Purkinje cell (primary cell): ENCODE data around the gene OR10V1. TPM values are rescaled to one million over a fixed set of nuclear protein-coding genes. Genes with fewer than 3 reads are reported as not detected.

Experiments
- polyA plus RNA-seq: library from polyadenylated mRNA; unstranded; fragments of >200 nt; fragmentation: Nextera tagmentation; gene quantifications from 2 replicates; pipeline ENCODE4 v1.2.1, GENCODE V29; 2014

Gene OR10V1, protein sequence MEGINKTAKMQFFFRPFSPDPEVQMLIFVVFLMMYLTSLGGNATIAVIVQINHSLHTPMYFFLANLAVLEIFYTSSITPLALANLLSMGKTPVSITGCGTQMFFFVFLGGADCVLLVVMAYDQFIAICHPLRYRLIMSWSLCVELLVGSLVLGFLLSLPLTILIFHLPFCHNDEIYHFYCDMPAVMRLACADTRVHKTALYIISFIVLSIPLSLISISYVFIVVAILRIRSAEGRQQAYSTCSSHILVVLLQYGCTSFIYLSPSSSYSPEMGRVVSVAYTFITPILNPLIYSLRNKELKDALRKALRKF
- polyA plus RNA-seq = not detected in 2 replicates

GRCh38 chr11:59713745-59714144 is at the start of gene OR10V1:
TSS of gene OR10V1 (minus strand) at chr11:59713845. CDS start at chr11:59713845, 0 bp downstream.

DNA sequence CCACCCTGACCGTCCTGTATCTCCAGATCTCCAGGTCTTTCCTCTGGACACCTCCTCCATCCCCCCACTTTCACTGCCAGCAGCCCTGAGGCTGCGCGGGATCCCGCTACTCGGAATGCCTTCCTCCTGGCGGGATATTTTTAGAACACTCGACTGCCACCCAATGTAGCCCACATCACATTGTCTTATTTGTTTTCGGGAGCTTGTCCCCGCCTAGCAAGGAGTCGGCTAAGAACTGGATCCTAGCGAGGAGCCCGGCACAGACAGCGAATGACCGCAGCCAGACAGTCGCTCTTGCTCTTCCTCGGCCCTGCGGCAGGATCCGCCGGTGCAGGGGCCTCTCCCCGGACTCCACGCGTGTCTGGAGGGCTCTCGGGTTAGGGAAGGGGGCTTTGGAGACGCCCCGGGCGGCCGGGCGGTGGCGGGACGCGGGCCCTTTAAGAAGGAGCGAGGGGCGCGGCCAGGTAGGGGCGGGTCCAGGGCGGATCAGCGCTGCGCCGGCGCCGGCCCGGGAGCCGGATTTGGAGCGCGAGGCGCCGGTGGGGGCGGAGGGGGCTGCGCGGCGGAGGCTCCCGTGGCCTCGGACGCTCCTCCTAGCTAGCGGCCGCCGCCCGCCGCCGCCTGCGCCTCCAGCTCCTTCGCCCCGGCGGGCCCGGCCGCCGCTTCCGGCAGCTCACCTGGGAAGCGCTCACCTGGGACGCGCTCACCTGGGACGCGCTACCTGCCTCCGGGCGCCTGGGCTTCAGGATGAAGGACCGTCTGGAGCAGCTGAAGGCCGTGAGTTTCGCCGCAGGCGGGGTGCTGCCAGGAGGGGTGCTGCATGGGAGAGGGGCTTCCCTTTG is 41.4 kb upstream of the OR10V1 start, which contains the start of gene STX3:
STX3 (plus strand) TSS at position 518 of the 842 bp plus-strand sequence; CDS start at position 748, 230 bp downstream.

GRCh38 chr11:59668950-59669610 is 44.6 kb downstream of the OR10V1 start, which contains the start of gene PATL1:
TSS of gene PATL1 (minus strand) at chr11:59669037. CDS start at chr11:59668895, 142 bp downstream.

Other genes starting within 250 kb of the OR10V1 start
- gene OR4D10, start 240.5 kb downstream of the OR10V1 start, polyA plus RNA-seq = not detected in 2 replicates
- gene OR4D11, start 210.3 kb downstream of the OR10V1 start, polyA plus RNA-seq = not detected in 2 replicates
- gene OR4D9, start 202.3 kb downstream of the OR10V1 start, polyA plus RNA-seq = not detected in 2 replicates
- 12.5 and 14.9 TPM in 2 replicates for gene OSBP, start 98.1 kb downstream of the OR10V1 start, polyA plus RNA-seq
- 1.9 and 4.1 TPM in 2 replicates for gene PATL1, start 44.8 kb downstream of the OR10V1 start, polyA plus RNA-seq
- gene STX3, start 41.5 kb upstream of the OR10V1 start, polyA plus RNA-seq = 2.2 and 4.2 TPM in 2 replicates
- gene MRPL16, start 96.9 kb upstream of the OR10V1 start, polyA plus RNA-seq = 50.7 and 55.6 TPM in 2 replicates
- gene CBLIF, start 131.7 kb upstream of the OR10V1 start, polyA plus RNA-seq = not detected in 2 replicates
- not detected in 2 replicates for gene TCN1, start 152.6 kb upstream of the OR10V1 start, polyA plus RNA-seq
- gene OOSP3, start 164.9 kb upstream of the OR10V1 start, polyA plus RNA-seq = not detected in 2 replicates
- not detected in 2 replicates for gene OOSP1, start 224.6 kb upstream of the OR10V1 start, polyA plus RNA-seq